DMS53 treated with DMSO at 0.1 percent for 48 hours (cell line): ENCODE results near the gene TEDC2.
"Not testable (repeated sequence)": the region's sequence is repeated elsewhere in the genome, so short reads cannot be mapped to it uniquely, and the experiment has no call there.

ENCODE experiments used
- DNase-seq: peaks from one replicate; lab custom pipeline; 2025; ENCODE audit not compliant: unreplicated experiment; lab: John Stamatoyannopoulos, UW

TEDC2 gene

GRCh38 chr16:2437032-2437790 is 22.7 kb upstream of the TEDC2 start:
- DNase-seq: no peak

- DNase-seq: no peak
Observed at GRCh38 chr16:2438121-2438520, 21.8 kb upstream of the TEDC2 start.

GRCh38 chr16:2439598-2439997 is 20.3 kb upstream of the TEDC2 start:
- no peak for DNase-seq

- not testable (repeated sequence) for DNase-seq
Observed at GRCh38 chr16:2441143-2441804, 18.6 kb upstream of the TEDC2 start.

- no peak for DNase-seq
Observed at GRCh38 chr16:2443555-2443954, 16.4 kb upstream of the TEDC2 start.

- no peak for DNase-seq
Observed at GRCh38 chr16:2447920-2448583, 11.9 kb upstream of the TEDC2 start.

- no peak for DNase-seq
Observed at GRCh38 chr16:2449118-2449517, 10.8 kb upstream of the TEDC2 start.

GRCh38 chr16:2450535-2450934 is 9.4 kb upstream of the TEDC2 start:
- no peak for DNase-seq

GRCh38 chr16:2450975-2451381 is 8.9 kb upstream of the TEDC2 start:
- no peak for DNase-seq

GRCh38 chr16:2451851-2452320 is 8.0 kb upstream of the TEDC2 start:
- no peak for DNase-seq

GRCh38 chr16:2452650-2453049 is 7.3 kb upstream of the TEDC2 start:
- no peak for DNase-seq

- no peak for DNase-seq
Observed at GRCh38 chr16:2455081-2455845, 4.6 kb upstream of the TEDC2 start.

GRCh38 chr16:2456551-2457153 is 3.3 kb upstream of the TEDC2 start:
- DNase-seq: no peak

- DNase-seq: no peak
Observed at GRCh38 chr16:2457267-2457666, 2.6 kb upstream of the TEDC2 start.

- no peak for DNase-seq
Observed at GRCh38 chr16:2457946-2458345, 2.0 kb upstream of the TEDC2 start.

- no peak for DNase-seq
Observed at GRCh38 chr16:2458887-2459646, 842 bp upstream of the TEDC2 start.

GRCh38 chr16:2460391-2460713 is 443 bp downstream of the TEDC2 start:
- DNase-seq: no peak

- no peak for DNase-seq
Observed at GRCh38 chr16:2460916-2461315, 1.0 kb downstream of the TEDC2 start.

- DNase-seq: no peak
Observed at GRCh38 chr16:2462031-2462866, 2.3 kb downstream of the TEDC2 start.
